AG09309 (cell line): ENCODE measurements around the gene MSANTD1.

ENCODE experiments used
- DNase-seq: peaks from one replicate; pipeline ENCODE4 v3.0.0-alpha.2; 2010; ENCODE audit warnings: low read depth
- H3K4me3 ChIP-seq: 2 replicates; pipeline ENCODE4 v1.5.1; 2011; ENCODE audit warnings: mild to moderate bottlenecking, low read depth, low read length, moderate library complexity; ENCODE audit not compliant: control insufficient read depth
- TF ChIP-seq, protein P1 (sequence below): IDR thresholded peaks from 2 replicates; pipeline ENCODE4 v1.5.1; 2011; ENCODE audit warnings: mild to moderate bottlenecking, low read depth, low read length, inconsistent platforms; ENCODE audit not compliant: insufficient read depth, control insufficient read depth; ENCODE audit errors: missing control alignments

The MSANTD1 gene

DNA sequence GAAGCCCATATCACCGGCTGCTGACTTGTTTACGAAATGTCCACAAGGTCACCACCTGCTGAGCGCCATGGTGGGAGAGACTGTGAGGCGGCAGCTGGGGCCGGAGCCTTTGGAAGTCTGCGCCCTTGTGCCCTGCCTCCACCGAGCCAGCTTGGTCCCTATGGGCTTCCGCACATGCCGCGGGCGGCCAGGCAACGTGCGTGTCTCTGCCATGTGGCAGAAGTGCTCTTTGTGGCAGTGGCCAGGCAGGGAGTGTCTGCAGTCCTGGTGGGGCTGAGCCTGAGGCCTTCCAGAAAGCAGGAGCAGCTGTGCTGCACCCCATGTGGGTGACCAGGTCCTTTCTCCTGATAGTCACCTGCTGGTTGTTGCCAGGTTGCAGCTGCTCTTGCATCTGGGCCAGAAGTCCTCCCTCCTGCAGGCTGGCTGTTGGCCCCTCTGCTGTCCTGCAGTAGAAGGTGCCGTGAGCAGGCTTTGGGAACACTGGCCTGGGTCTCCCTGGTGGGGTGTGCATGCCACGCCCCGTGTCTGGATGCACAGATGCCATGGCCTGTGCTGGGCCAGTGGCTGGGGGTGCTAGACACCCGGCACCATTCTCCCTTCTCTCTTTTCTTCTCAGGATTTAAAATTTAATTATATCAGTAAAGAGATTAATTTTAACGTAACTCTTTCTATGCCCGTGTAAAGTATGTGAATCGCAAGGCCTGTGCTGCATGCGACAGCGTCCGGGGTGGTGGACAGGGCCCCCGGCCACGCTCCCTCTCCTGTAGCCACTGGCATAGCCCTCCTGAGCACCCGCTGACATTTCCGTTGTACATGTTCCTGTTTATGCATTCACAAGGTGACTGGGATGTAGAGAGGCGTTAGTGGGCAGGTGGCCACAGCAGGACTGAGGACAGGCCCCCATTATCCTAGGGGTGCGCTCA is 8.7 kb upstream of the MSANTD1 start:
- no peak overlapping the region for H3K4me3 ChIP-seq
- TF ChIP-seq, protein P1, sequence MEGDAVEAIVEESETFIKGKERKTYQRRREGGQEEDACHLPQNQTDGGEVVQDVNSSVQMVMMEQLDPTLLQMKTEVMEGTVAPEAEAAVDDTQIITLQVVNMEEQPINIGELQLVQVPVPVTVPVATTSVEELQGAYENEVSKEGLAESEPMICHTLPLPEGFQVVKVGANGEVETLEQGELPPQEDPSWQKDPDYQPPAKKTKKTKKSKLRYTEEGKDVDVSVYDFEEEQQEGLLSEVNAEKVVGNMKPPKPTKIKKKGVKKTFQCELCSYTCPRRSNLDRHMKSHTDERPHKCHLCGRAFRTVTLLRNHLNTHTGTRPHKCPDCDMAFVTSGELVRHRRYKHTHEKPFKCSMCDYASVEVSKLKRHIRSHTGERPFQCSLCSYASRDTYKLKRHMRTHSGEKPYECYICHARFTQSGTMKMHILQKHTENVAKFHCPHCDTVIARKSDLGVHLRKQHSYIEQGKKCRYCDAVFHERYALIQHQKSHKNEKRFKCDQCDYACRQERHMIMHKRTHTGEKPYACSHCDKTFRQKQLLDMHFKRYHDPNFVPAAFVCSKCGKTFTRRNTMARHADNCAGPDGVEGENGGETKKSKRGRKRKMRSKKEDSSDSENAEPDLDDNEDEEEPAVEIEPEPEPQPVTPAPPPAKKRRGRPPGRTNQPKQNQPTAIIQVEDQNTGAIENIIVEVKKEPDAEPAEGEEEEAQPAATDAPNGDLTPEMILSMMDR: no peak
- no peak for DNase-seq

GRCh38 chr4:3240936-3241522 is 7.9 kb upstream of the MSANTD1 start:
- no peak for DNase-seq
- no peak overlapping the region for H3K4me3 ChIP-seq
- TF ChIP-seq, protein P1: no peak

- TF ChIP-seq, protein P1: no peak
- no peak overlapping the region for H3K4me3 ChIP-seq
- DNase-seq: no peak
Observed at GRCh38 chr4:3241898-3242524, 6.9 kb upstream of the MSANTD1 start.

DNA sequence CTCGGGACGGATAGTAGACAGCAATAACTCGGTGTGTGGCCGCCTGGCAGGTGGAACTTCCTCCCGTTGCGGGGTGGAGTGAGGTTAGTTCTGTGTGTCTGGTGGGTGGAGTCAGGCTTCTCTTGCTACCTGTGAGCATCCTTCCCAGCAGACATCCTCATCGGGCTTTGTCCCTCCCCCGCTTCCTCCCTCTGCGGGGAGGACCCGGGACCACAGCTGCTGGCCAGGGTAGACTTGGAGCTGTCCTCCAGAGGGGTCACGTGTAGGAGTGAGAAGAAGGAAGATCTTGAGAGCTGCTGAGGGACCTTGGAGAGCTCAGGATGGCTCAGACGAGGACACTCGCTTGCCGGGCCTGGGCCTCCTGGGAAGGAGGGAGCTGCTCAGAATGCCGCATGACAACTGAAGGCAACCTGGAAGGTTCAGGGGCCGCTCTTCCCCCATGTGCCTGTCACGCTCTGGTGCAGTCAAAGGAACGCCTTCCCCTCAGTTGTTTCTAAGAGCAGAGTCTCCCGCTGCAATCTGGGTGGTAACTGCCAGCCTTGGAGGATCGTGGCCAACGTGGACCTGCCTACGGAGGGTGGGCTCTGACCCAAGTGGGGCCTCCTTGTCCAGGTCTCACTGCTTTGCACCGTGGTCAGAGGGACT is 5.7 kb upstream of the MSANTD1 start:
- TF ChIP-seq, protein P1: no peak
- DNase-seq: no peak
- H3K4me3 ChIP-seq: no peak overlapping the region

- TF ChIP-seq, protein P1: no peak
- DNase-seq: no peak
- H3K4me3 ChIP-seq: no peak overlapping the region
Observed at GRCh38 chr4:3244002-3244401, 5.0 kb upstream of the MSANTD1 start.

DNA sequence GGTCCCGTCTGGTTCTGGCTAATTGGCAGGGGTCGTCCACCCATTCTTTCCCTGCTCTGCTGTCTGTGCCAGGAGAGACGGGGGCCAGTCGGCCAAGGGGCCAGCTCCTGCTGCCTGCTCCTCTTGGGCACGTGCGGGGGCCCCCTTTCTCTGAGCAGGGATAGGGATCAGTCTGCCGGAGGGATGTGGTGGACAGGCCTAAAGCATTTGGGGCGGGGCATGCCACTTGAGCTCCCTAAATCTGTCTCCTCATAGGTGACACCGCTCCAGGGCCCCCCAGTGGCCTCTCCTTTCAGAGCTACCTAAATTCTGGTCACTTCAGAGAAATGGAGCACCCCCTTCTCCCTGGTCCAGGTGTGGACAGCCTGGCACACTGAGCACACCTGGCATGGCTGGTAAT is 4.2 kb upstream of the MSANTD1 start:
- no peak for DNase-seq
- TF ChIP-seq, protein P1: no peak
- H3K4me3 ChIP-seq: no peak overlapping the region
